Endothelial cell of umbilical vein (primary cell): Measurements from ENCODE around the gene ZDHHC19.

Experiments
- JUN ChIP-seq: IDR thresholded peaks from 2 replicates; pipeline ENCODE4 v1.6.1; 2011; ENCODE audit warnings: borderline replicate concordance, low read depth; ENCODE audit not compliant: insufficient read length, insufficient read depth
- TF ChIP-seq, protein P1 (sequence below), 2 donors: IDR thresholded peaks; 1 replicate in 1 of 2; 2 replicates in 1 of 2; pipeline ENCODE4 v1.5.1; 2011; ENCODE audit warnings: low read length in 2 of 2, mild to moderate bottlenecking in 2 of 2, moderate library complexity in 2 of 2, control low read depth in 1 of 2, inconsistent platforms in 1 of 2, low read depth in 1 of 2; ENCODE audit not compliant: insufficient read depth in 1 of 2; ENCODE audit errors: extremely low read depth in 1 of 2

DNA sequence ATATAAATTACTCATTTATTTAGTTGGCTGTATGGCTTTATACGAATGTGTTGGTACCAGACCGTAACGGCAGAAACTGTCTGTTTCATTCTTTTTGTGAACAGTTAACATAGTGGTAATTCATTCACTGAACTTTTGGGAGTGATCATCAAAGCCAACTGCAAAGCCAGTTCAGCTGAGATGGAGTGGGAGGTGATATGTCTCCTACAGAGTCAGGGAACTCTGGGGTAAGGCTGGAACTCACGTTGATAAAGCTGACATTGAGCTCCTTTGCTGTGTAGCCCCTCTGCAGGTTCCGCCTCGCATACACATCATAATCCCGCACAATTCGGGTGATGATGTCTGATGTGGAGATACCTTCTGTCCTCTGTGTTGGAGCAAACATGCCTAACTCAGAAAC lies 30.5 kb upstream of the ZDHHC19 start:
- TF ChIP-seq, protein P1, sequence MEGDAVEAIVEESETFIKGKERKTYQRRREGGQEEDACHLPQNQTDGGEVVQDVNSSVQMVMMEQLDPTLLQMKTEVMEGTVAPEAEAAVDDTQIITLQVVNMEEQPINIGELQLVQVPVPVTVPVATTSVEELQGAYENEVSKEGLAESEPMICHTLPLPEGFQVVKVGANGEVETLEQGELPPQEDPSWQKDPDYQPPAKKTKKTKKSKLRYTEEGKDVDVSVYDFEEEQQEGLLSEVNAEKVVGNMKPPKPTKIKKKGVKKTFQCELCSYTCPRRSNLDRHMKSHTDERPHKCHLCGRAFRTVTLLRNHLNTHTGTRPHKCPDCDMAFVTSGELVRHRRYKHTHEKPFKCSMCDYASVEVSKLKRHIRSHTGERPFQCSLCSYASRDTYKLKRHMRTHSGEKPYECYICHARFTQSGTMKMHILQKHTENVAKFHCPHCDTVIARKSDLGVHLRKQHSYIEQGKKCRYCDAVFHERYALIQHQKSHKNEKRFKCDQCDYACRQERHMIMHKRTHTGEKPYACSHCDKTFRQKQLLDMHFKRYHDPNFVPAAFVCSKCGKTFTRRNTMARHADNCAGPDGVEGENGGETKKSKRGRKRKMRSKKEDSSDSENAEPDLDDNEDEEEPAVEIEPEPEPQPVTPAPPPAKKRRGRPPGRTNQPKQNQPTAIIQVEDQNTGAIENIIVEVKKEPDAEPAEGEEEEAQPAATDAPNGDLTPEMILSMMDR (IDR thresholded peaks at IDR 0.05; ENCODE audit: extremely low read depth in 1 of 2, insufficient read depth in 1 of 2, low read depth in 1 of 2, low read length in 2 of 2), result no peak
- no peak for TF ChIP-seq JUN
